Kasumi-1 (cell line): Measurements from ENCODE around the gene CDC6.
A peak's percentile ranks its signal among the peaks of the same experiment; 100 is the strongest.
"Not testable (repeated sequence)": the region's sequence is repeated elsewhere in the genome, so short reads cannot be mapped to it uniquely, and the experiment has no call there.

Experiments used
- DNase-seq, 2 experiments: peaks; one replicate each; lab custom pipeline; 2025; lab: John Stamatoyannopoulos, UW

CDC6 gene

GRCh38 chr17:40290629-40291280 is 3.1 kb downstream of the CDC6 start:
- peak; percentile 81 to 84 for DNase-seq

GRCh38 chr17:40291281-40291664 is 3.6 kb downstream of the CDC6 start:
- DNase-seq: no peak

GRCh38 chr17:40293363-40293762 is 5.7 kb downstream of the CDC6 start:
- DNase-seq: no peak

GRCh38 chr17:40295488-40296436 is 8.1 kb downstream of the CDC6 start:
- no peak for DNase-seq

GRCh38 chr17:40297511-40297910 is 9.8 kb downstream of the CDC6 start:
- DNase-seq: no peak

- DNase-seq: no peak
Measured at GRCh38 chr17:40298726-40299125, 11.0 kb downstream of the CDC6 start.

GRCh38 chr17:40299159-40299757 is 11.6 kb downstream of the CDC6 start:
- not testable (repeated sequence) for DNase-seq

- peak; percentile 40 to 48 for DNase-seq
Measured at GRCh38 chr17:40301315-40301714, 13.6 kb downstream of the CDC6 start.

GRCh38 chr17:40303009-40303657 is 15.5 kb downstream of the CDC6 start:
- peak; percentile 87 to 92 for DNase-seq

GRCh38 chr17:40303708-40304551 is 16.3 kb downstream of the CDC6 start:
- DNase-seq: no peak

- not testable (repeated sequence) for DNase-seq
Measured at GRCh38 chr17:40304552-40304863, 16.8 kb downstream of the CDC6 start.

- DNase-seq: not testable (repeated sequence)
Measured at GRCh38 chr17:40304866-40305265, 17.2 kb downstream of the CDC6 start.

GRCh38 chr17:40306395-40306794 is 18.7 kb downstream of the CDC6 start:
- DNase-seq: no peak

GRCh38 chr17:40307001-40307730 is 19.5 kb downstream of the CDC6 start:
- no peak for DNase-seq

GRCh38 chr17:40307740-40308239 is 20.1 kb downstream of the CDC6 start:
- DNase-seq: peak; percentile 35 to 38

- no peak for DNase-seq
Measured at GRCh38 chr17:40309031-40309948, 21.6 kb downstream of the CDC6 start, which contains the start of gene RARA. RARA (plus strand) TSS chr17:40309180; CDS start chr17:40331219, 22,039 bp downstream.

- DNase-seq: no peak
Measured at GRCh38 chr17:40309949-40310510, 22.4 kb downstream of the CDC6 start.

GRCh38 chr17:40310882-40311391 is 23.3 kb downstream of the CDC6 start:
- no peak for DNase-seq

- DNase-seq: peak; percentile 24 to 53
Measured at GRCh38 chr17:40311575-40311974, 23.9 kb downstream of the CDC6 start.
